ENCODE data around the gene PEX11B. TPM values are rescaled to one million over a fixed set of nuclear protein-coding genes. Genes with fewer than 3 reads are reported as not detected.

Gene PEX11B
- total RNA-seq: 15.0 and 26.4 TPM in 2 replicates

GRCh38 chr1:145918144-145918991 is at the start of gene PEX11B:
Gene PEX11B, minus strand, starts transcription at chr1:145918717. Its CDS starts 29 bp downstream, at chr1:145918688.

GRCh38 chr1:145964328-145965118 is 46.0 kb upstream of the PEX11B start, which contains the start of the genes ANKRD34A and POLR3GL:
Gene ANKRD34A, minus strand, starts transcription at chr1:145964575. Its CDS starts 2,816 bp downstream, at chr1:145961759.
Gene POLR3GL, plus strand, starts transcription at chr1:145964690. Its CDS starts 10,176 bp downstream, at chr1:145974866.

GRCh38 chr1:145957443-145958319 is 39.2 kb upstream of the PEX11B start, which contains the start of gene LIX1L:
Gene LIX1L, minus strand, starts transcription at chr1:145958017. Its CDS starts 90 bp downstream, at chr1:145957927.

GRCh38 chr1:145927063-145927886 is 8.8 kb upstream of the PEX11B start, which contains the start of gene RBM8A:
Gene RBM8A, minus strand, starts transcription at chr1:145927484. Its CDS starts 58 bp downstream, at chr1:145927426.

GRCh38 chr1:145885738-145886287 is 32.7 kb downstream of the PEX11B start, which contains the start of gene ANKRD35:
Gene ANKRD35, minus strand, starts transcription at chr1:145885866. Its CDS starts 108 bp downstream, at chr1:145885758.

Other genes starting within 250 kb of the PEX11B start
- 0.21 TPM in 1 of 2 replicates, not detected in the other for gene PDZK1, start 211.3 kb downstream of the PEX11B start, total RNA-seq
- under 0.01 TPM in 1 of 2 replicates, not detected in the other for gene CD160, start 199.2 kb downstream of the PEX11B start, total RNA-seq
- 10.0 and 10.3 TPM in 2 replicates for gene RNF115, start 94.6 kb downstream of the PEX11B start, total RNA-seq
- 32.5 and 32.6 TPM in 2 replicates for gene POLR3C, start 94.5 kb downstream of the PEX11B start, total RNA-seq
- 0.34 and 0.78 TPM in 2 replicates for gene NUDT17, start 73.1 kb downstream of the PEX11B start, total RNA-seq
- gene PIAS3, start 59.6 kb downstream of the PEX11B start, total RNA-seq: 5.8 and 23.1 TPM in 2 replicates
- 0.68 and 3.8 TPM in 2 replicates for gene ANKRD35, start 32.9 kb downstream of the PEX11B start, total RNA-seq
- 0.34 and 1.7 TPM in 2 replicates for gene ITGA10, start 8.7 kb downstream of the PEX11B start, total RNA-seq
- 92.6 and 157 TPM in 2 replicates for gene RBM8A, start 8.8 kb upstream of the PEX11B start, total RNA-seq
- 2.4 and 6.1 TPM in 2 replicates for gene LIX1L, start 39.3 kb upstream of the PEX11B start, total RNA-seq
- under 0.01 and 0.21 TPM in 2 replicates for gene ANKRD34A, start 45.9 kb upstream of the PEX11B start, total RNA-seq
- 5.1 and 7.2 TPM in 2 replicates for gene POLR3GL, start 46.0 kb upstream of the PEX11B start, total RNA-seq
- gene TXNIP, start 77.9 kb upstream of the PEX11B start, total RNA-seq: 8.9 and 34.3 TPM in 2 replicates
- gene HJV, start 103.0 kb upstream of the PEX11B start, total RNA-seq: not detected in 2 replicates
- gene NBPF10, start 226.1 kb upstream of the PEX11B start, total RNA-seq: 1.7 and 6.1 TPM in 2 replicates